HEK293 (cell line): ENCODE data around the gene C1QB.

Source experiments
- CTCF ChIP-seq: fragments of 450-650 bp; formaldehyde crosslinking; IDR thresholded peaks from 2 replicates; pipeline ENCODE4 v1.5.1; 2016; ENCODE audit warnings: missing biosample characterization, missing genetic modification characterization
- TCF7L2 ChIP-seq: IDR thresholded peaks from 2 replicates; pipeline ENCODE4 v1.6.1; 2011; ENCODE audit warnings: low read depth, mild to moderate bottlenecking, inconsistent platforms, low read length, moderate library complexity, borderline replicate concordance
- ZNF140 ChIP-seq: fragments of 450-650 bp; formaldehyde crosslinking; IDR thresholded peaks from 2 replicates; pipeline ENCODE4 v1.5.1; 2016; ENCODE audit warnings: missing biosample characterization, missing genetic modification characterization
- ZNF350 ChIP-seq: fragments of 450-650 bp; formaldehyde crosslinking; IDR thresholded peaks from 2 replicates; pipeline ENCODE4 v1.5.0; 2017; ENCODE audit warnings: missing biosample characterization, mild to moderate bottlenecking, missing genetic modification characterization
- ZNF449 ChIP-seq: fragments of 450-650 bp; formaldehyde crosslinking; IDR thresholded peaks from 2 replicates; pipeline ENCODE4 v1.5.1; 2017; ENCODE audit warnings: missing biosample characterization, mild to moderate bottlenecking, missing genetic modification characterization, moderate library complexity
- ZNF600 ChIP-seq: fragments of 450-650 bp; formaldehyde crosslinking; IDR thresholded peaks from 2 replicates; pipeline ENCODE4 v1.5.1; 2016; ENCODE audit warnings: missing biosample characterization, missing genetic modification characterization

- TF ChIP-seq ZNF350 (tag by site-specific recombination) (no peak), CTCF (tag by site-specific recombination) (no peak; the same call in 1 of the 2 replicates), ZNF449 (tag by site-specific recombination) (no peak), TCF7L2 (no peak), ZNF140 (tag by site-specific recombination) (no peak), ZNF600 (tag by site-specific recombination) (no peak)
Observed at GRCh38 chr1:22673486-22674409, 20.7 kb downstream of the C1QB start.
